GM12865 (cell line): ENCODE measurements around the gene CKMT2.

ENCODE experiments used
- DNase-seq: peaks from one replicate; pipeline ENCODE4 v3.0.0; 2010; ENCODE audit warnings: low read depth
- H3K4me3 ChIP-seq: 2 replicates; pipeline ENCODE4 v1.5.1; 2011; ENCODE audit warnings: mild to moderate bottlenecking, low read depth, low read length, control low read depth
- TF ChIP-seq, protein P1 (sequence below): IDR thresholded peaks from 2 replicates; pipeline ENCODE4 v1.5.1; 2011; ENCODE audit warnings: low read length, control low read depth, low read depth, inconsistent platforms; ENCODE audit not compliant: insufficient read depth; ENCODE audit errors: missing control alignments

CKMT2 gene

DNA sequence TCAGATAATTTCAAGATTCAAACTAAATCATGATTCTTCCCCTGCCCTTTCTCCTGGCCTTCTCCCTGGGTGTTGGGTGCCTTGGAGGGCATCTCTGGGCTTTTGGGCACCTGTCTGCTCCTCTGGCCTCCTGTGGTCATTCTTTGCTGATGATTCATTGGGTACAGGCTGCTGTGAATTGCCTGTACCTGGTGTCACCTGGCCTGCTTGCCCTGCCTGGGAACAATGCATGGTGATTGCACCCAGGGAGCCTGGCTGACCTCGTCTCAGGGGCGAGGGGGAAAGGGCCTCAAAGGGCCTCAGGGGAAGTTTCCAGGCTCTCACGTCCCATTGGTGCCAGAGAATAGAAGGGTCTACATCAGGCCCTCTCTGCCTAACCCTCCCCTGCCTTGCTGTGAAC, 20.1 kb upstream of the CKMT2 start:
- TF ChIP-seq, protein P1, sequence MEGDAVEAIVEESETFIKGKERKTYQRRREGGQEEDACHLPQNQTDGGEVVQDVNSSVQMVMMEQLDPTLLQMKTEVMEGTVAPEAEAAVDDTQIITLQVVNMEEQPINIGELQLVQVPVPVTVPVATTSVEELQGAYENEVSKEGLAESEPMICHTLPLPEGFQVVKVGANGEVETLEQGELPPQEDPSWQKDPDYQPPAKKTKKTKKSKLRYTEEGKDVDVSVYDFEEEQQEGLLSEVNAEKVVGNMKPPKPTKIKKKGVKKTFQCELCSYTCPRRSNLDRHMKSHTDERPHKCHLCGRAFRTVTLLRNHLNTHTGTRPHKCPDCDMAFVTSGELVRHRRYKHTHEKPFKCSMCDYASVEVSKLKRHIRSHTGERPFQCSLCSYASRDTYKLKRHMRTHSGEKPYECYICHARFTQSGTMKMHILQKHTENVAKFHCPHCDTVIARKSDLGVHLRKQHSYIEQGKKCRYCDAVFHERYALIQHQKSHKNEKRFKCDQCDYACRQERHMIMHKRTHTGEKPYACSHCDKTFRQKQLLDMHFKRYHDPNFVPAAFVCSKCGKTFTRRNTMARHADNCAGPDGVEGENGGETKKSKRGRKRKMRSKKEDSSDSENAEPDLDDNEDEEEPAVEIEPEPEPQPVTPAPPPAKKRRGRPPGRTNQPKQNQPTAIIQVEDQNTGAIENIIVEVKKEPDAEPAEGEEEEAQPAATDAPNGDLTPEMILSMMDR, result no peak
- 0 out of 2 replicates have a peak overlapping the region, but pooled peaks have one; percentile 3 for H3K4me3 ChIP-seq
- no peak for DNase-seq

DNA sequence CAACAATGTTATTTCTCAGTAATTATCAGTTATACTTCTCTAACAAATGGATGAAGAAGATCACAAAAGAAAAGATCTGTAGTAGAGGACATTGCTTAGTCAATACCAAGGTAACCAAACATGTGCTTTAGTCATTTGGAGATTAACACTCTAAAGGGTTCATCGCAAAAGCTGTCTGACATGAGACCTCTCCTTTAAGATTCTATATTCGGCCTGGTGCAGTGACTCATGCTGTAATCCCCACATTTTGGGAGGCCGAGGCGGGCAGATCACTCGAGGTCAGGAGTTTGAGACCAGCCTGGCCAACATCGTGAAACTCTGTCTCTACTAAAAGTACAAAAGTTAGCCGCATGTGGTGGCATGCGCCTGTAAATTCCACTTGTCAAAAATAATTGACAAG, 18.3 kb upstream of the CKMT2 start:
- no peak overlapping the region for H3K4me3 ChIP-seq
- TF ChIP-seq, protein P1, result no peak
- DNase-seq, result peak; percentile 58

DNA sequence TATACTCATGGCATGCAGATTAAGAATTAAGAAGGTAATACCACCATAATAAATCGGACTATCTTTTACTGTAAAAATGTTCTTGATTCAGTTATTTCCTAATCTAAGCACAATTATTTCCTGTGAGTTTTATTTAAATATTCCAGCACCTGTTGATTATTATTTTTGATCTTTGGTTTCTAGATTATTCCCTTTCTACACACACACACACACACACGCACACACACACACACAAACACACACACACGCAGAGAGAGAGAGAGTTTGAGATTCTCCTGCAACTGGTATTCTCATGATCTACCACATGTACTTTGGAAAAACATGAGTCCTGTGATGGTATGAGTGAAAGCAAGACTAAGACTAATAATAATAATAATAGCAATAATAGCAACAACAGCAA, 17.0 kb upstream of the CKMT2 start:
- no peak overlapping the region for H3K4me3 ChIP-seq
- DNase-seq, result no peak
- TF ChIP-seq, protein P1, result no peak

DNA sequence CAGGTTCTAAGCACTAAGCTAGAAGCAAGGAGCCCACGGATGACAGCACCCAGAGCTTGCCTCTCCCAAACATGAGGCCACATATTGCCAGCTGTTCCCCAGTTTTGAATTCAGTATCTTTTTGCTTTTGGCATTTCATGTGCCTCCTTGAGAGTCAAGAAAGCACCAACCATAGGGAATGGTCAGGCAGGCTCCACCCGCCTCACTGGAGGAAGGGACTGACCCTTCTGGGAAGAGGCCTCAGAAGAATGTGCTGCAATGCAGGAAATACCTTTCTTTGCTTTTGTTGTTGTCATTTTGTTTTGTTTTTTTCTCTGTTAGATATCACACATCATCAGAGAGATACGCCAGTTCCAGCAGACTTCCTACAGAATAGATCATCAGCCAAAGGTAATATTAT, 13.7 kb upstream of the CKMT2 start:
- TF ChIP-seq, protein P1, result no peak
- no peak overlapping the region for H3K4me3 ChIP-seq
- DNase-seq, result no peak

DNA sequence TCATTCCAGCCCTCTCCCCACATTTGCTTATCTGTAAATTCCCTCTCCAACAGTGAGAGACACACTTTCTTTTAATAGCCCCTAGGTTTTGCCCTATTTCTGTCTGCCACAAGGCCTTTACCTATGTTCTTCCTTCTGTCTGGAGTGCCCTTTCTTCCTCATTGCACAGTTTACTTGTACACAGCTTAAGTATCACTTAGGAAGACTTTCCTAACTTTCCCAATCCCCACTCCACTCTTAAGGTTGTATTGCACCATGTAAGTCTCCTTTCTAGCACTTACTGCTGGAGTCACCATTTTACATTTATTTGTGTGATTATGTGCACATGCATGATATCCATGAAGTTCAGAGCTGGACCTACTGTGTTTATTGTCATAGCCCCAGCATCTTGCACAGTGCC, 10.8 kb upstream of the CKMT2 start:
- TF ChIP-seq, protein P1, result no peak
- no peak for DNase-seq
- no peak overlapping the region for H3K4me3 ChIP-seq

DNA sequence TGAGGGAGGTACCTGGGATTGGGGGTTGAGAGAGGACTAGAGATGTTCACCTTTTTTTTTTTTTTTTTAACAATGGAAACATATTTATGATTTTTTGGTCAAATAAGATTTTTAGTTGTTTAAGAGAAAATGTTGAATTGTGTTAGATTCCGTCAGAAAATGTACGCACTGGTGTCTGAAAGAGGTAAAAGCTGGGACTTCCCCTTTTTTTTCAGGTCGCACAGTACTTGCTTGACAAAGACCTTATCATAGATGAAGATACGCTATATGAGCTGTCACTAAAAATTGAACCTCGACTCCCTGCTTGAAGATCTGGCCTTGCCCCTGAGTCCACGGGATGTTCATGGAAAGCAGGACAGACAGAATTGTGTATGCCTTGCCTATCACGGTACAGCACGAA, 7.7 kb upstream of the CKMT2 start:
- no peak overlapping the region for H3K4me3 ChIP-seq
- TF ChIP-seq, protein P1, result no peak
- DNase-seq, result no peak

DNA sequence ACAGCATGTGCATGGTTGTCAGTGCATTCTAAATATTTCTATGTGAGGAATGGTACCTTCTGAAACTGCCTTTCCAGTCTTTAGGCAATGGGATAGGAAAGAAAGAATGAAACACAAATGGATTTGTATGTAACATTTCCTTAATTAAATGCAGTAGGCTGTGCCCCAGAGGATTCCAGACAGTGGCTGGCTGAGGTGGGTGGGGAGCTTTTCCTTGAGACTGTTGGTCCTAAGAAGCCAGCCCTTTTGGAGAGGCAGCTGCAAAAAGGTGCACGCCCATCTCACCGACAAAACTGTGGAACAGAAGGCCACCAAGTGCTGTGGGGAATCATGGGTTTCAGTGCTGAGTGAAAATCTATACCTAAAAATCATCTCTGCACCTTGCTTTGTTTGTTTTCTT, 6.8 kb upstream of the CKMT2 start:
- no peak for DNase-seq
- TF ChIP-seq, protein P1, result no peak
- no peak overlapping the region for H3K4me3 ChIP-seq
